Stimulated activated effector memory CD8-positive, alpha-beta T cell treated with anti-CD3 and anti-CD28 coated beads, Interleukin-12 subunit alpha, Interleukin-12 subunit beta, amount 100 ng/mL, for 72 hours (primary cell): ENCODE measurements around the gene VPS18.

Source experiments
- ATAC-seq: fragments of 150-1000 bp; cut with Tn5 transposase; 2 replicates; pipeline ENCODE4 v1.10.0; 2021
- DNase-seq, 2 donors: peaks; one replicate each; pipeline ENCODE4 v3.0.0; 2021 to 2022; ENCODE audit warnings: low spot score in 2 of 2
- H3K27ac Mint-ChIP-seq: one replicate; pipeline ENCODE4 v1.8.0; 2022; ENCODE audit warnings: mild to moderate bottlenecking, mixed read lengths
- H3K36me3 Mint-ChIP-seq: one replicate; pipeline ENCODE4 v1.8.0; 2022; ENCODE audit warnings: mild to moderate bottlenecking, mixed read lengths
- H3K4me1 Mint-ChIP-seq: one replicate; pipeline ENCODE4 v1.8.0; 2022; ENCODE audit warnings: mixed read lengths
- H3K4me3 Mint-ChIP-seq: one replicate; pipeline ENCODE4 v1.8.0; 2022; ENCODE audit warnings: mild to moderate bottlenecking, mixed read lengths
- H3K9me3 Mint-ChIP-seq: one replicate; pipeline ENCODE4 v1.8.0; 2022; ENCODE audit warnings: mixed read lengths

The VPS18 gene

GRCh38 chr15:40931300-40932142, 37.3 kb downstream of the VPS18 start:
- Mint-ChIP-seq H3K9me3 (no peaks in the 10 kb centered on the region), H3K36me3 (peaks cover 7% of the 10 kb centered on the region), H3K4me3 (peak overlapping the region; percentile 72), H3K27ac (no peak overlapping the region), H3K4me1 (peaks cover 47% of the 10 kb centered on the region)
- DNase-seq (no peak), ATAC-seq (no peak)

DNA sequence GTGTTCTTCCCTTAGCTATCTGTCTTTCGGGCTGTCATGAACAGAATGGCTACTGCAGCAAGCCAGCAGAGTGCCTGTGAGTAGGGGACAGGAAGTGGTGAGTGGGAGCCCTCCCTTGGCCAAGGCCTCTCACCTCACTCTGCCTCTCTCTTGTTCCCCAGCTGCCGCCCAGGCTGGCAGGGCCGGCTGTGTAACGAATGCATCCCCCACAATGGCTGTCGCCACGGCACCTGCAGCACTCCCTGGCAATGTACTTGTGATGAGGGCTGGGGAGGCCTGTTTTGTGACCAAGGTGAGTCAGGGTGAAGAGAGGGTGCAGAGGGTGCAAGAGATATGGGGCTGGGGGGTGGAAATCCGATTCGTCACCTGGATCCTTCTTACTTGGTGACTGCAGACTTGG, 37.9 kb downstream of the VPS18 start:
- H3K4me3 Mint-ChIP-seq = no peak overlapping the region
- DNase-seq = no peak
- no peak for ATAC-seq
- H3K36me3 Mint-ChIP-seq = peaks cover 4% of the 10 kb centered on the region
- peaks cover 41% of the 10 kb centered on the region for H3K4me1 Mint-ChIP-seq
- no peak overlapping the region for H3K27ac Mint-ChIP-seq
- H3K9me3 Mint-ChIP-seq = no peaks in the 10 kb centered on the region

DNA sequence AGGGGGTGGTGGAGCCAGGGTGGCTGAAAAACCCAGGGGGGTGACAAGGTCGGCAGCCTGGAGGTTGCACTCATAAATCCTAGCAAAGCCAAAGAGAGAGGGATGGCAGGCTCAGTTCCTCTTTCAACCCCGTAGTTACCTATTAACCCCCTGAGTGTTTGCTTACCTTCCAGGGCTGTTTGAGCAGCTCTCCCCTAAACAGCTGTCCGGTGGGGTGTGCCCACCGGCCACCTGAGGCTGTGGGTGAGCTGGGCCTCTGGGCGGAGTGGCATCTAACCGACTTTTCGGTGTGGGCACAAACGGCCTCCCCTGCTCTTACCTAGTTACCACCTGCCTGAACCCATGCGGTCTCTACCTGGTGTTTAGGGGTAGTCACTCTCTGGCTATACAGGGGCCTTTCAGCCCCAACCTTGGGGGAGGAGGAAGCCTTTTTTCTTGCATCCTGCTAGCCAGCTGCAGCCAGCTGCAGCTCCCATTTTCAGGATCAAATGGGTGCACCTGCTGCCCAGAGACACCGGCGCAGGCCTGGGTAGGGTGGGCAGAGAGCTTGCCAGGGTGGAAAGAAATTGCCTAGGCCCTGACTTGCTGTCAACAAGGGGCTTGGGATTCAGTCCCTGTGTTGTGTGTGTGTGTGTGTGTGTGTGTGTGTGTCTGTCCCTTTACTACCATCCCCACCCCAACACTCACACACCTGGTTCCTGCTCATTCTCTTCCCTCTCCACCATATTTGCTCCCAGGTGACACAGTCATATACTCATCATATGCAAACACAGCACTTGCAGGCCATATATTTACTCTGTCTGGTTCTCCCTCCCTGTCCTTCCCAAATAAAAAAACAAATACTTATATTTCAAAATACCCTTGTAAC, 38.6 kb downstream of the VPS18 start:
- ATAC-seq (no peak), DNase-seq (no peak)
- Mint-ChIP-seq H3K9me3 (no peaks in the 10 kb centered on the region), H3K27ac (no peak overlapping the region), H3K4me3 (no peak overlapping the region), H3K4me1 (peaks cover 40% of the 10 kb centered on the region), H3K36me3 (no peaks in the 10 kb centered on the region)

DNA sequence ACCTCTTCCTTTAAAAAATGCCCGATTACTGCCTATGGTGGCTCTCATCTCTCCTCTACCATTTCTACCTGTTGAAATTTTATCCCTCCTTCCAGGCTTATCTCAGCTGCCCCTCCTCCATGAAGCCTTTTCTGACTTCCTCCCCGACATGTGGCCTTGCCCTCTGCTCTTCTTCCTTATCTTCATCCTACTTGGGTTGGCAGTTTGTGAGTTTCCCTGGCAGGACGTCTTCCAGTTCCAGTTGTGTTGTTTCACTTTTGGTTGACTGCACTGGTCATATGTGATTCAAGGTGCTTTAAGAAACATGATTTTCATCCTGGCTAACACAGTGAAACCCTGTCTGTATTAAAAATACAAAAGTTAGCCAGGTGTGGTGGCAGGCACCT, 39.3 kb downstream of the VPS18 start:
- no peak overlapping the region for H3K27ac Mint-ChIP-seq

GRCh38 chr15:40934457-40934856, 40.2 kb downstream of the VPS18 start:
- DNase-seq (no peak), ATAC-seq (no peak)
- H3K36me3 Mint-ChIP-seq = no peaks in the 10 kb centered on the region
- peaks cover 33% of the 10 kb centered on the region for H3K4me1 Mint-ChIP-seq
- no peak overlapping the region for H3K27ac Mint-ChIP-seq
- no peak overlapping the region for H3K4me3 Mint-ChIP-seq
- H3K9me3 Mint-ChIP-seq = no peaks in the 10 kb centered on the region

More for the DNA sequence above, 39.3 kb downstream of the VPS18 start:
- DNase-seq (no peak), ATAC-seq (no peak)
- H3K4me3 Mint-ChIP-seq = no peak overlapping the region
- no peaks in the 10 kb centered on the region for H3K9me3 Mint-ChIP-seq
- H3K36me3 Mint-ChIP-seq = no peaks in the 10 kb centered on the region
- H3K4me1 Mint-ChIP-seq = peaks cover 42% of the 10 kb centered on the region

DNA sequence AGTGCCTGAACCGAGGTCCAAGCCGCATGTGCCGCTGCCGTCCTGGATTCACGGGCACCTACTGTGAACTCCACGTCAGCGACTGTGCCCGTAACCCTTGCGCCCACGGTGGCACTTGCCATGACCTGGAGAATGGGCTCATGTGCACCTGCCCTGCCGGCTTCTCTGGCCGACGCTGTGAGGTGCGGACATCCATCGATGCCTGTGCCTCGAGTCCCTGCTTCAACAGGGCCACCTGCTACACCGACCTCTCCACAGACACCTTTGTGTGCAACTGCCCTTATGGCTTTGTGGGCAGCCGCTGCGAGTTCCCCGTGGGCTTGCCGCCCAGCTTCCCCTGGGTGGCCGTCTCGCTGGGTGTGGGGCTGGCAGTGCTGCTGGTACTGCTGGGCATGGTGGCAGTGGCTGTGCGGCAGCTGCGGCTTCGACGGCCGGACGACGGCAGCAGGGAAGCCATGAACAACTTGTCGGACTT, 42.0 kb downstream of the VPS18 start:
- no peak overlapping the region for H3K27ac Mint-ChIP-seq
- H3K9me3 Mint-ChIP-seq = no peaks in the 10 kb centered on the region
- no peak overlapping the region for H3K4me3 Mint-ChIP-seq
- ATAC-seq (no peak), DNase-seq (no peak)
- H3K36me3 Mint-ChIP-seq = peaks cover 5% of the 10 kb centered on the region
- H3K4me1 Mint-ChIP-seq = peaks cover 25% of the 10 kb centered on the region

DNA sequence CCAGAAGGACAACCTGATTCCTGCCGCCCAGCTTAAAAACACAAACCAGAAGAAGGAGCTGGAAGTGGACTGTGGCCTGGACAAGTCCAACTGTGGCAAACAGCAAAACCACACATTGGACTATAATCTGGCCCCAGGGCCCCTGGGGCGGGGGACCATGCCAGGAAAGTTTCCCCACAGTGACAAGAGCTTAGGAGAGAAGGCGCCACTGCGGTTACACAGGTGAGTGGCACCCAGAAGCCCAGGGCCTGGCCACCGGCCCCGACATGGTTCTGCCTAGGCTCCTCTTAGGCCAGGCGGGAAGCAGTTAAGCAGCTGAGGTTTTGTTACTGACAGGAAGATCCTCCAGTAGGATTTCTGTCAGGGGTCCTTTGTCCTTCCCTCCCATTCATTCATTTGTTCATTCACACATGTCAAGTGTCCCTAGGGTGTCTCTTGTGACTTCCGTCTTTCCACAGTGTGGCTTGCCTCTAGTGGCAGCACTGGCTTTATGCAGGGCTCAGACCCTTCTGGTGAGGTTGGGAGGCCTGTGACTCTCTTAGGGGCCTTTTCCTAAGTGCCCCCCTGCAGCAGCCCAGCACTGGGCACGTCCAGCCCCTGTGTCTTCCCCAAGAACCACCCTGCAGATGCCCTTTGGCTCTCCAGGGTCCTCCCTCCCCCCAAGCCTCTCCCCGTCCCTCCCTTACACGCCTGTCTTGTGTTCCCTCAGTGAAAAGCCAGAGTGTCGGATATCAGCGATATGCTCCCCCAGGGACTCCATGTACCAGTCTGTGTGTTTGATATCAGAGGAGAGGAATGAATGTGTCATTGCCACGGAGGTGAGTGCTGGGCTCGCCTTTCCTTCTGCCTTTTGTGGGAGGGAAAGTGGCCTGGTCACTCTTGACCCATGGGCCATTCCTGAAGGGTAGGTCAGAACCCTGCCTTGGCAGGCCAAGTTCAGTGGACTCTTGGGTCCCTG, 42.7 kb downstream of the VPS18 start:
- Mint-ChIP-seq H3K36me3 (peaks cover 5% of the 10 kb centered on the region), H3K9me3 (no peaks in the 10 kb centered on the region), H3K4me1 (peaks cover 24% of the 10 kb centered on the region), H3K4me3 (no peak overlapping the region), H3K27ac (no peak overlapping the region)
- no peak for ATAC-seq
- no peak for DNase-seq

- Mint-ChIP-seq H3K4me1 (peaks cover 27% of the 10 kb centered on the region), H3K27ac (no peak overlapping the region), H3K36me3 (peaks cover 11% of the 10 kb centered on the region), H3K9me3 (no peaks in the 10 kb centered on the region), H3K4me3 (no peak overlapping the region)
- no peak for DNase-seq
- no peak for ATAC-seq
Measured at GRCh38 chr15:40937762-40938535, 43.7 kb downstream of the VPS18 start.

DNA sequence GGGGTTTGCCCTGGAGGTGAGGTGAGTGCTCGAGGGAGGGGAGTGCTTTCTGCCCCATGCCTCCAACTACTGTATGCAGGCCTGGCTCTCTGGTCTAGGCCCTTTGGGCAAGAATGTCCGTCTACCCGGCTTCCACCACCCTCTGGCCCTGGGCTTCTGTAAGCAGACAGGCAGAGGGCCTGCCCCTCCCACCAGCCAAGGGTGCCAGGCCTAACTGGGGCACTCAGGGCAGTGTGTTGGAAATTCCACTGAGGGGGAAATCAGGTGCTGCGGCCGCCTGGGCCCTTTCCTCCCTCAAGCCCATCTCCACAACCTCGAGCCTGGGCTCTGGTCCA, 44.3 kb downstream of the VPS18 start:
- no peak overlapping the region for H3K4me3 Mint-ChIP-seq
- peaks cover 11% of the 10 kb centered on the region for H3K36me3 Mint-ChIP-seq
- H3K9me3 Mint-ChIP-seq = no peaks in the 10 kb centered on the region
- ATAC-seq (no peak), DNase-seq (no peak)
- no peak overlapping the region for H3K27ac Mint-ChIP-seq
- peaks cover 31% of the 10 kb centered on the region for H3K4me1 Mint-ChIP-seq

DNA sequence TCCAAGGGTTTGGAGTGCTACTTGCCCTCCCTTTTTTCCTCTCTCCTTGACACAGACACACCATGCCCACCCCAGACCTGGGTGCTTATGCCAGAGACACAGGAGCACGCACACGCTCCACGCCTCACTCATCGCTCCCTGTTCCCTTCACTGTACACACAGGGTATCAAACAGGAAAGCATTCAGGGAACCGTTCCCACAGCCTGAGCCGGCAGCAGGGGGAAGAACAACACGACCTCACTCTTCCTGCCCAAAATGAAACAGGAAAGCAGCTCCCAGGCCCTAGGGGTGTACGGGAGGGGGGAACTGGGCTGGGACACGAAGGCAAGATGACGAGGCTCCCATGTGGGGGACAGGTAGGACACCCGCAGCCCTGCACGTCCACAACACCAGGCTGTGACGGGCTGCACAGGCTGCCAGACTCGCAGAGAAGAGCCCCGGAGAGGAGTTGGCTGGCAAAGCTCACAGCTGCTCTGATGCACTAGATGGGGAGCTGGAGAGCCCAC, 46.1 kb downstream of the VPS18 start:
- Mint-ChIP-seq H3K27ac (peak overlapping the region; percentile 65), H3K4me3 (peak overlapping the region; percentile 78), H3K9me3 (no peaks in the 10 kb centered on the region), H3K36me3 (peaks cover 11% of the 10 kb centered on the region), H3K4me1 (peaks cover 31% of the 10 kb centered on the region)
- DNase-seq = no peak
- ATAC-seq = no peak

DNA sequence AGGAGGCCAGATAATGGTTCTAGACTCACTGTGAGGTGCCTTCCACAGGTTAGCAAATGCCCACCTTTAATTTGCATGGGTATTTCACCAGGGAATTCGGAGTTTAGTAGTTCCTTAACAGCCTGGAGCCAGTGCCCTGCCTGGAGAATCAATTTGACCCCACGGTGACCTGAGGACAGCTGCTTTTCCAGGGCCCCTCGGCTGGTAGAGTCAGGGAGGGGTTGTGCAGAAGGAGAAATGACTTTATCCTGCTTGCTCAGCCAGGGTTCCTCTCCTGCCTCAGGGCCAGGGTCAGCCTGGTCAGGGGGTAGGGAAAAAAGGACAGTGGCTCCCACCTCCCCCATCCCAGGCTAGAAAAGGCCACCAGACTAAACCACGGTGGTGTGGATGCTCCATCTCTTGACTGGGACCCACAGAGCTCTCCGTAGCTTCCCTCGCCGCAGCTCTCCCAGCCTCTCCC, 46.8 kb downstream of the VPS18 start:
- peak overlapping the region; percentile 78 for H3K4me3 Mint-ChIP-seq

GRCh38 chr15:40941528-40942336, 47.5 kb downstream of the VPS18 start:
- Mint-ChIP-seq H3K36me3 (peaks cover 11% of the 10 kb centered on the region), H3K4me3 (peak overlapping the region; percentile 78), H3K9me3 (no peaks in the 10 kb centered on the region), H3K27ac (peak overlapping the region; percentile 83), H3K4me1 (peaks cover 37% of the 10 kb centered on the region)
- ATAC-seq (peak; percentile 84), DNase-seq (peak; percentile 72 to 85)

More for the DNA sequence above, 46.8 kb downstream of the VPS18 start:
- Mint-ChIP-seq H3K36me3 (peaks cover 11% of the 10 kb centered on the region), H3K4me1 (peaks cover 35% of the 10 kb centered on the region), H3K27ac (peak overlapping the region; percentile 65), H3K9me3 (no peaks in the 10 kb centered on the region)
- ATAC-seq = no peak
- DNase-seq = no peak

- DNase-seq (no peak), ATAC-seq (peak; percentile 5)
- Mint-ChIP-seq H3K9me3 (no peaks in the 10 kb centered on the region), H3K4me1 (peaks cover 37% of the 10 kb centered on the region), H3K27ac (peak overlapping the region; percentile 83), H3K4me3 (peak overlapping the region; percentile 78), H3K36me3 (peaks cover 11% of the 10 kb centered on the region)
Measured at GRCh38 chr15:40942337-40942854, 48.1 kb downstream of the VPS18 start.
